HEK293 (cell line): ENCODE measurements around the gene ATAD2B.

Experiments
- CTCF ChIA-PET: fragments of 350-600 bp; formaldehyde crosslinking; extraction: SDS; loops from one replicate; lab custom pipeline; 2021; ENCODE audit warnings: antibody characterized with exemption; lab: Yijun Ruan, JAX
- POLR2A ChIA-PET: fragments of 300-600 bp; formaldehyde crosslinking; extraction: SDS; loops from one replicate; lab custom pipeline; 2020; ENCODE audit warnings: antibody characterized with exemption, inconsistent platforms; lab: Yijun Ruan, JAX
- H3K27ac ChIP-seq: fragments of 200-500 bp; sonication (Bioruptor generic); 2 replicates; pipeline ENCODE4 v1.5.1; 2014; ENCODE audit warnings: low read depth, low read length, control low read depth, inconsistent platforms; ENCODE audit errors: extremely low read depth
- H3K36me3 ChIP-seq, 2 experiments: fragments of 200-500 bp in 1 of 2; sonication (Bioruptor generic) in 1 of 2; 1 replicate in 1 of 2; 2 replicates in 1 of 2; pipeline ENCODE4 v1.5.1; 2014 to 2017; ENCODE audit warnings: inconsistent platforms in 2 of 2, low read length in 2 of 2; ENCODE audit not compliant: control insufficient read depth in 2 of 2, insufficient read depth in 1 of 2
- H3K4me1 ChIP-seq: fragments of 200-500 bp; sonication (Bioruptor generic); 2 replicates; pipeline ENCODE4 v1.5.1; 2014; ENCODE audit warnings: mild to moderate bottlenecking, low read length, inconsistent platforms; ENCODE audit not compliant: control insufficient read depth, insufficient read depth
- H3K4me3 ChIP-seq: 2 replicates; pipeline ENCODE4 v1.5.1; 2011; ENCODE audit warnings: low read depth, mild to moderate bottlenecking, control low read depth, low read length, moderate library complexity
- H3K9me3 ChIP-seq: fragments of 200-500 bp; sonication (Bioruptor generic); 2 replicates; pipeline ENCODE4 v1.5.1; 2014; ENCODE audit warnings: low read depth, low read length, inconsistent platforms; ENCODE audit not compliant: control insufficient read depth, insufficient read depth
- ELK4 ChIP-seq: IDR thresholded peaks from 2 replicates; pipeline ENCODE4 v1.6.1; 2011; ENCODE audit warnings: mild to moderate bottlenecking, low read depth, low read length, borderline replicate concordance
- KLF16 ChIP-seq: fragments of 450-650 bp; formaldehyde crosslinking; IDR thresholded peaks from 2 replicates; pipeline ENCODE4 v1.5.1; 2017; ENCODE audit warnings: missing biosample characterization, missing genetic modification characterization
- KLF9 ChIP-seq: fragments of 450-650 bp; formaldehyde crosslinking; IDR thresholded peaks from 2 replicates; pipeline ENCODE4 v1.5.1; 2016; ENCODE audit warnings: missing biosample characterization, missing genetic modification characterization, low read depth
- PBX3 ChIP-seq: sonication (generic); formaldehyde crosslinking; IDR thresholded peaks from 2 replicates; pipeline ENCODE4 v1.8.1; 2022; ENCODE audit warnings: mild to moderate bottlenecking, moderate library complexity, missing genetic modification reagents
- RBAK ChIP-seq: fragments of 450-650 bp; formaldehyde crosslinking; IDR thresholded peaks from 2 replicates; pipeline ENCODE4 v1.5.1; 2016; ENCODE audit warnings: missing biosample characterization, missing genetic modification characterization
- ZNF19 ChIP-seq: fragments of 450-650 bp; formaldehyde crosslinking; IDR thresholded peaks from 2 replicates; pipeline ENCODE4; 2016; ENCODE audit warnings: missing biosample characterization, missing genetic modification characterization, low read depth
- ZNF202 ChIP-seq: fragments of 450-650 bp; formaldehyde crosslinking; IDR thresholded peaks from 2 replicates; pipeline ENCODE4 v1.5.1; 2016; ENCODE audit warnings: missing biosample characterization, missing genetic modification characterization, borderline replicate concordance
- ZNF416 ChIP-seq: fragments of 450-650 bp; formaldehyde crosslinking; IDR thresholded peaks from 2 replicates; pipeline ENCODE4 v1.5.1; 2016; ENCODE audit warnings: missing biosample characterization, missing genetic modification characterization
- ZNF555 ChIP-seq: fragments of 450-650 bp; formaldehyde crosslinking; conservative IDR thresholded peaks from 2 replicates; pipeline ENCODE4 v1.5.1; 2017; ENCODE audit warnings: missing biosample characterization, mild to moderate bottlenecking, missing genetic modification characterization, inconsistent platforms
- ZNF626 ChIP-seq: fragments of 450-650 bp; sonication (Bioruptor Pico); formaldehyde crosslinking; IDR thresholded peaks from 2 replicates; pipeline ENCODE4 v1.5.1; 2018; ENCODE audit warnings: missing biosample characterization, missing genetic modification characterization, inconsistent platforms
- ZNF645 ChIP-seq: fragments of 450-650 bp; formaldehyde crosslinking; IDR thresholded peaks from 2 replicates; pipeline ENCODE4; 2016; ENCODE audit warnings: missing biosample characterization, missing genetic modification characterization
- ZNF677 ChIP-seq: fragments of 450-650 bp; IDR thresholded peaks from 2 replicates; pipeline ENCODE4 v1.5.0; 2018; ENCODE audit warnings: missing biosample characterization, mild to moderate bottlenecking, missing genetic modification characterization, moderate library complexity
- TF ChIP-seq, protein P1 (sequence below): fragments of 450-650 bp; IDR thresholded peaks from 2 replicates; pipeline ENCODE4 v1.5.1; 2018; ENCODE audit warnings: missing biosample characterization, missing genetic modification characterization
- TF ChIP-seq, protein P2 (sequence below): fragments of 450-650 bp; formaldehyde crosslinking; optimal IDR thresholded peaks from 2 replicates; pipeline ENCODE3; 2016; ENCODE audit warnings: missing biosample characterization, mild to moderate bottlenecking, missing genetic modification characterization
- TF ChIP-seq, protein P3 (sequence below): fragments of 450-650 bp; formaldehyde crosslinking; IDR thresholded peaks from 2 replicates; pipeline ENCODE4 v1.5.1; 2016; ENCODE audit warnings: missing biosample characterization, missing genetic modification characterization
- TF ChIP-seq, protein P4 (sequence below): fragments of 450-650 bp; formaldehyde crosslinking; IDR thresholded peaks from 2 replicates; pipeline ENCODE4 v1.5.1; 2016; ENCODE audit warnings: missing biosample characterization, missing genetic modification characterization, low read depth
- TF ChIP-seq, protein P5 (sequence below): fragments of 450-650 bp; formaldehyde crosslinking; IDR thresholded peaks from 2 replicates; pipeline ENCODE4 v1.5.1; 2017; ENCODE audit warnings: missing biosample characterization, missing genetic modification characterization

The ATAD2B gene

DNA sequence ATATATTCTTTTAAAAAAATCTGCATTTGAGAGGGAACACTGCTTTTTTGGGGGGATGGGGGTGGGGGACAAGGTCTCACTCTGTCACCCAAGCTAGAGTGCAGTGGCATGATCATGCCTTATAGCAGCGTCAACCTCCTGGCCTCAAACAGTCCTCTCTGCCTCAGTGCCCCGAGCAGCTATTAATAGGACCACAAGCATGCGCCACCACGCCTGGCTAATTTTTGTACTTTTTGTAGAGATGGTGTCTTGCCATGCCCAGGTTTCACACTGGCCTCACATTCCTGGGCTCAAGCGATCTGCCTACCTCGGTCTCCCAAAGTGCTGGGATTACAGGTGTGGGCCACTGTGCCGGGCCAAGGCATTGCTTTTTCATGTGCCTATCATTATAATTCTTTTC, 154.2 kb downstream of the ATAD2B start:
- CTCF ChIA-PET: interaction anchor here (0.8 kb wide), 1 partner anchor 12 kb away, joined by 5 read pairs; no protein-coding TSS in a partner anchor
- POLR2A ChIA-PET: no interaction called here
- no peaks in the 10 kb centered on the region; the same call in 1 of the 2 replicates for H3K9me3 ChIP-seq
- TF ChIP-seq, protein P1, sequence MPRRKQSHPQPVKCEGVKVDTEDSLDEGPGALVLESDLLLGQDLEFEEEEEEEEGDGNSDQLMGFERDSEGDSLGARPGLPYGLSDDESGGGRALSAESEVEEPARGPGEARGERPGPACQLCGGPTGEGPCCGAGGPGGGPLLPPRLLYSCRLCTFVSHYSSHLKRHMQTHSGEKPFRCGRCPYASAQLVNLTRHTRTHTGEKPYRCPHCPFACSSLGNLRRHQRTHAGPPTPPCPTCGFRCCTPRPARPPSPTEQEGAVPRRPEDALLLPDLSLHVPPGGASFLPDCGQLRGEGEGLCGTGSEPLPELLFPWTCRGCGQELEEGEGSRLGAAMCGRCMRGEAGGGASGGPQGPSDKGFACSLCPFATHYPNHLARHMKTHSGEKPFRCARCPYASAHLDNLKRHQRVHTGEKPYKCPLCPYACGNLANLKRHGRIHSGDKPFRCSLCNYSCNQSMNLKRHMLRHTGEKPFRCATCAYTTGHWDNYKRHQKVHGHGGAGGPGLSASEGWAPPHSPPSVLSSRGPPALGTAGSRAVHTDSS: no peak
- TF ChIP-seq, protein P2, sequence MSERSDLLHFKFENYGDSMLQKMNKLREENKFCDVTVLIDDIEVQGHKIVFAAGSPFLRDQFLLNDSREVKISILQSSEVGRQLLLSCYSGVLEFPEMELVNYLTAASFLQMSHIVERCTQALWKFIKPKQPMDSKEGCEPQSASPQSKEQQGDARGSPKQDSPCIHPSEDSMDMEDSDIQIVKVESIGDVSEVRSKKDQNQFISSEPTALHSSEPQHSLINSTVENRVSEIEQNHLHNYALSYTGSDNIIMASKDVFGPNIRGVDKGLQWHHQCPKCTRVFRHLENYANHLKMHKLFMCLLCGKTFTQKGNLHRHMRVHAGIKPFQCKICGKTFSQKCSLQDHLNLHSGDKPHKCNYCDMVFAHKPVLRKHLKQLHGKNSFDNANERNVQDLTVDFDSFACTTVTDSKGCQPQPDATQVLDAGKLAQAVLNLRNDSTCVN: no peak
- TF ChIP-seq KLF16 (tag by site-specific recombination) (no peak), ZNF677 (tag by site-specific recombination) (no peak), ZNF555 (tag by site-specific recombination) (no peak), ZNF202 (no peak), PBX3 (CRISPR knock-in tag) (no peak), ELK4 (no peak), RBAK (tag by site-specific recombination) (no peak), ZNF626 (tag by site-specific recombination) (no peak), ZNF416 (tag by site-specific recombination) (no peak), ZNF645 (tag by site-specific recombination) (no peak), KLF9 (tag by site-specific recombination) (no peak), ZNF19 (tag by site-specific recombination) (no peak)
- TF ChIP-seq, protein P3, sequence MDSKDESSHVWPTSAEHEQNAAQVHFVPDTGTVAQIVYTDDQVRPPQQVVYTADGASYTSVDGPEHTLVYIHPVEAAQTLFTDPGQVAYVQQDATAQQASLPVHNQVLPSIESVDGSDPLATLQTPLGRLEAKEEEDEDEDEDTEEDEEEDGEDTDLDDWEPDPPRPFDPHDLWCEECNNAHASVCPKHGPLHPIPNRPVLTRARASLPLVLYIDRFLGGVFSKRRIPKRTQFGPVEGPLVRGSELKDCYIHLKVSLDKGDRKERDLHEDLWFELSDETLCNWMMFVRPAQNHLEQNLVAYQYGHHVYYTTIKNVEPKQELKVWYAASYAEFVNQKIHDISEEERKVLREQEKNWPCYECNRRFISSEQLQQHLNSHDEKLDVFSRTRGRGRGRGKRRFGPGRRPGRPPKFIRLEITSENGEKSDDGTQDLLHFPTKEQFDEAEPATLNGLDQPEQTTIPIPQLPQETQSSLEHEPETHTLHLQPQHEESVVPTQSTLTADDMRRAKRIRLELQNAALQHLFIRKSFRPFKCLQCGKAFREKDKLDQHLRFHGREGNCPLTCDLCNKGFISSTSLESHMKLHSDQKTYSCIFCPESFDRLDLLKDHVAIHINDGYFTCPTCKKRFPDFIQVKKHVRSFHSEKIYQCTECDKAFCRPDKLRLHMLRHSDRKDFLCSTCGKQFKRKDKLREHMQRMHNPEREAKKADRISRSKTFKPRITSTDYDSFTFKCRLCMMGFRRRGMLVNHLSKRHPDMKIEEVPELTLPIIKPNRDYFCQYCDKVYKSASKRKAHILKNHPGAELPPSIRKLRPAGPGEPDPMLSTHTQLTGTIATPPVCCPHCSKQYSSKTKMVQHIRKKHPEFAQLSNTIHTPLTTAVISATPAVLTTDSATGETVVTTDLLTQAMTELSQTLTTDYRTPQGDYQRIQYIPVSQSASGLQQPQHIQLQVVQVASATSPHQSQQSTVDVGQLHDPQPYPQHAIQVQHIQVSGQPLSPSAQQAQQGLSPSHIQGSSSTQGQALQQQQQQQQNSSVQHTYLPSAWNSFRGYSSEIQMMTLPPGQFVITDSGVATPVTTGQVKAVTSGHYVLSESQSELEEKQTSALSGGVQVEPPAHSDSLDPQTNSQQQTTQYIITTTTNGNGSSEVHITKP (tag by site-specific recombination): no peak
- TF ChIP-seq, protein P4, sequence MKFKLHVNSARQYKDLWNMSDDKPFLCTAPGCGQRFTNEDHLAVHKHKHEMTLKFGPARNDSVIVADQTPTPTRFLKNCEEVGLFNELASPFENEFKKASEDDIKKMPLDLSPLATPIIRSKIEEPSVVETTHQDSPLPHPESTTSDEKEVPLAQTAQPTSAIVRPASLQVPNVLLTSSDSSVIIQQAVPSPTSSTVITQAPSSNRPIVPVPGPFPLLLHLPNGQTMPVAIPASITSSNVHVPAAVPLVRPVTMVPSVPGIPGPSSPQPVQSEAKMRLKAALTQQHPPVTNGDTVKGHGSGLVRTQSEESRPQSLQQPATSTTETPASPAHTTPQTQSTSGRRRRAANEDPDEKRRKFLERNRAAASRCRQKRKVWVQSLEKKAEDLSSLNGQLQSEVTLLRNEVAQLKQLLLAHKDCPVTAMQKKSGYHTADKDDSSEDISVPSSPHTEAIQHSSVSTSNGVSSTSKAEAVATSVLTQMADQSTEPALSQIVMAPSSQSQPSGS (tag by site-specific recombination): no peak
- TF ChIP-seq, protein P5, sequence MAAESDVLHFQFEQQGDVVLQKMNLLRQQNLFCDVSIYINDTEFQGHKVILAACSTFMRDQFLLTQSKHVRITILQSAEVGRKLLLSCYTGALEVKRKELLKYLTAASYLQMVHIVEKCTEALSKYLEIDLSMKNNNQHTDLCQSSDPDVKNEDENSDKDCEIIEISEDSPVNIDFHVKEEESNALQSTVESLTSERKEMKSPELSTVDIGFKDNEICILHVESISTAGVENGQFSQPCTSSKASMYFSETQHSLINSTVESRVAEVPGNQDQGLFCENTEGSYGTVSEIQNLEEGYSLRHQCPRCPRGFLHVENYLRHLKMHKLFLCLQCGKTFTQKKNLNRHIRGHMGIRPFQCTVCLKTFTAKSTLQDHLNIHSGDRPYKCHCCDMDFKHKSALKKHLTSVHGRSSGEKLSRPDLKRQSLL (tag by site-specific recombination): no peak
- H3K36me3 ChIP-seq: peaks cover 8 to 9% of the 10 kb centered on the region in 2 experiments
- no peak overlapping the region for H3K27ac ChIP-seq
- no peak overlapping the region for H3K4me3 ChIP-seq
- H3K4me1 ChIP-seq: no peaks in the 10 kb centered on the region
